IMR-90 (cell line): ENCODE data around the gene KRTAP10-3. TPM values are rescaled to one million over a fixed set of nuclear protein-coding genes. Genes with fewer than 3 reads are reported as not detected.

Source experiments
- ATAC-seq: fragments of 200-7000 bp; cut with Tn5 transposase; 2 replicates; pipeline ENCODE4 v1.9.1; 2020; ENCODE audit warnings: low read depth, mild to moderate bottlenecking, moderate library complexity
- BruUV-seq: library from RNA; stranded (reverse); fragments of 400-500 nt; replicated peaks from 2 replicates; lab custom pipeline; 2021; lab: Mats Ljungman, UMichigan
- CTCF ChIA-PET: fragments of 300-600 bp; formaldehyde crosslinking; extraction: SDS; loops from one replicate; lab custom pipeline; 2021; ENCODE audit warnings: antibody characterized with exemption; lab: Yijun Ruan, JAX
- POLR2A ChIA-PET: fragments of 300-600 bp; sonication (Branson Sonifier 250); formaldehyde crosslinking; loops from one replicate; lab custom pipeline; 2022; ENCODE audit warnings: antibody characterized with exemption; ENCODE audit not compliant: unreplicated experiment; lab: Charles Lee
- DNase-seq: peaks from one replicate; pipeline ENCODE4 v3.0.0; 2013
- H2AFZ ChIP-seq: replicated peaks from 2 replicates; pipeline ENCODE3; 2013; ENCODE audit warnings: low read length, mild to moderate bottlenecking; ENCODE audit not compliant: poor library complexity
- H2AK5ac ChIP-seq: 2 replicates; pipeline ENCODE4 v1.6.1; 2013; ENCODE audit warnings: low read depth, low read length, inconsistent platforms
- H2AK9ac ChIP-seq: replicated peaks from 2 replicates; pipeline ENCODE3; 2013; ENCODE audit warnings: mild to moderate bottlenecking, low read depth, low read length, moderate library complexity; ENCODE audit not compliant: poor library complexity
- H2BK120ac ChIP-seq: 2 replicates; pipeline ENCODE4 v1.6.1; 2013; ENCODE audit warnings: low read depth, low read length, inconsistent platforms
- H2BK15ac ChIP-seq: 3 replicates; pipeline ENCODE4 v1.6.1; 2013; ENCODE audit warnings: low read depth, low read length, inconsistent platforms
- H2BK20ac ChIP-seq: 2 replicates; pipeline ENCODE4 v1.6.1; 2013; ENCODE audit warnings: low read depth, mild to moderate bottlenecking, inconsistent platforms, low read length, moderate library complexity
- H2BK5ac ChIP-seq: 2 replicates; pipeline ENCODE4 v1.6.1; 2013; ENCODE audit warnings: mild to moderate bottlenecking, low read depth, low read length, inconsistent platforms; ENCODE audit not compliant: poor library complexity, severe bottlenecking
- H3K14ac ChIP-seq: replicated peaks from 2 replicates; pipeline ENCODE4 v1.6.1; 2013; ENCODE audit warnings: low read depth, low read length, inconsistent platforms
- H3K18ac ChIP-seq: 2 replicates; pipeline ENCODE4 v1.6.1; 2013; ENCODE audit warnings: low read depth, low read length, control low read depth
- H3K23ac ChIP-seq: 2 replicates; pipeline ENCODE4 v1.6.1; 2013; ENCODE audit warnings: low read depth, low read length, inconsistent platforms
- H3K27ac ChIP-seq: 2 replicates; pipeline ENCODE4 v1.5.1; 2013; ENCODE audit warnings: mild to moderate bottlenecking, control low read depth, low read length; ENCODE audit not compliant: insufficient read depth
- H3K27me3 ChIP-seq: 2 replicates; pipeline ENCODE4 v1.6.1; 2013; ENCODE audit warnings: low read length; ENCODE audit not compliant: control insufficient read depth, insufficient read depth
- H3K36me3 ChIP-seq: 2 replicates; pipeline ENCODE4 v1.6.1; 2013; ENCODE audit warnings: low read length, mixed read lengths; ENCODE audit not compliant: control insufficient read depth, insufficient read depth
- H3K4ac ChIP-seq: 2 replicates; pipeline ENCODE4 v1.6.1; 2013; ENCODE audit warnings: low read depth, low read length, inconsistent platforms
- H3K4me1 ChIP-seq: 2 replicates; pipeline ENCODE4 v1.6.1; 2013; ENCODE audit warnings: low read length, mixed read lengths; ENCODE audit not compliant: control insufficient read depth, insufficient read depth
- H3K4me2 ChIP-seq: 2 replicates; pipeline ENCODE4 v1.6.1; 2013; ENCODE audit warnings: low read depth, mild to moderate bottlenecking, control low read depth, low read length, moderate library complexity
- H3K4me3 ChIP-seq: 2 replicates; pipeline ENCODE4 v1.5.1; 2013; ENCODE audit warnings: low read depth, mild to moderate bottlenecking, control low read depth, low read length, moderate library complexity; ENCODE audit not compliant: insufficient read depth
- H3K56ac ChIP-seq: 2 replicates; pipeline ENCODE4 v1.6.1; 2013; ENCODE audit warnings: low read length, inconsistent platforms; ENCODE audit not compliant: insufficient read depth; ENCODE audit errors: extremely low read depth
- H3K79me1 ChIP-seq, 2 experiments: 2 replicates each; pipeline ENCODE4 v1.6.1; 2013; ENCODE audit warnings: low read length in 2 of 2, inconsistent platforms in 1 of 2, low read depth in 1 of 2
- H3K9ac ChIP-seq: 2 replicates; pipeline ENCODE4 v1.6.1; 2013; ENCODE audit warnings: low read depth, low read length, control low read depth
- H3K9me1 ChIP-seq: 2 replicates; pipeline ENCODE4 v1.6.1; 2013; ENCODE audit warnings: low read length, inconsistent platforms; ENCODE audit not compliant: insufficient read depth
- H3K9me3 ChIP-seq: 2 replicates; pipeline ENCODE4 v1.6.1; 2013; ENCODE audit warnings: low read length; ENCODE audit not compliant: control insufficient read depth, insufficient read depth
- H4K20me1 ChIP-seq: 2 replicates; pipeline ENCODE4 v1.6.1; 2013; ENCODE audit warnings: low read length, inconsistent platforms; ENCODE audit not compliant: insufficient read depth
- H4K5ac ChIP-seq: 2 replicates; pipeline ENCODE4 v1.6.1; 2013; ENCODE audit warnings: mild to moderate bottlenecking, low read depth, low read length, control low read depth
- H4K8ac ChIP-seq, 2 experiments: 2 replicates each; pipeline ENCODE4 v1.6.1; 2013; ENCODE audit warnings: low read depth in 2 of 2, low read length in 2 of 2, control low read depth in 1 of 2, inconsistent platforms in 1 of 2
- H4K91ac ChIP-seq: 2 replicates; pipeline ENCODE4 v1.6.1; 2013; ENCODE audit warnings: low read depth, low read length, inconsistent platforms; ENCODE audit not compliant: insufficient read depth
- BHLHE40 ChIP-seq: fragments of 150-350 bp; IDR thresholded peaks from 2 replicates; pipeline ENCODE4 v1.6.1; 2016; ENCODE audit warnings: mild to moderate bottlenecking, low read depth, low read length
- CEBPB ChIP-seq: IDR thresholded peaks from 2 replicates; pipeline ENCODE4 v1.6.1; 2012; ENCODE audit warnings: low read depth, low read length, improper control_type of control experiment
- CHD1 ChIP-seq: IDR thresholded peaks from 2 replicates; pipeline ENCODE4 v1.6.1; 2012; ENCODE audit warnings: low read depth, low read length, improper control_type of control experiment
- CTCF ChIP-seq: conservative IDR thresholded peaks from 2 replicates; pipeline ENCODE4 v1.5.1; 2012; ENCODE audit warnings: mild to moderate bottlenecking, low read depth, low read length, improper control_type of control experiment
- ELK1 ChIP-seq: fragments of 150-350 bp; IDR thresholded peaks from 2 replicates; pipeline ENCODE4 v1.6.1; 2016; ENCODE audit warnings: low read depth, mild to moderate bottlenecking, low read length, moderate library complexity, borderline replicate concordance
- FOS ChIP-seq: fragments of 150-350 bp; IDR thresholded peaks from 2 replicates; pipeline ENCODE4 v1.6.1; 2016; ENCODE audit warnings: low read depth, low read length
- MAFK ChIP-seq: IDR thresholded peaks from 2 replicates; pipeline ENCODE4 v1.6.1; 2012; ENCODE audit warnings: low read depth, low read length, improper control_type of control experiment
- MAZ ChIP-seq: IDR thresholded peaks from 2 replicates; pipeline ENCODE4 v1.6.1; 2012; ENCODE audit warnings: low read depth, mild to moderate bottlenecking, low read length, improper control_type of control experiment, moderate library complexity, borderline replicate concordance
- MXI1 ChIP-seq: IDR thresholded peaks from 2 replicates; pipeline ENCODE4 v1.6.1; 2012; ENCODE audit warnings: low read depth, mild to moderate bottlenecking, low read length, moderate library complexity, borderline replicate concordance
- NFE2L2 ChIP-seq: fragments of 150-350 bp; IDR thresholded peaks from 2 replicates; pipeline ENCODE4 v1.6.1; 2016; ENCODE audit warnings: low read depth, mild to moderate bottlenecking, low read length
- POLR2A ChIP-seq: IDR thresholded peaks from 2 replicates; pipeline ENCODE4 v1.6.1; 2012; ENCODE audit warnings: mild to moderate bottlenecking, low read depth, low read length
- RAD21 ChIP-seq: IDR thresholded peaks from 2 replicates; pipeline ENCODE4 v1.6.1; 2012; ENCODE audit warnings: low read length, improper control_type of control experiment
- SMC3 ChIP-seq: fragments of 150-350 bp; IDR thresholded peaks from 2 replicates; pipeline ENCODE4 v1.6.1; 2016; ENCODE audit warnings: low read depth, mild to moderate bottlenecking, antibody characterized with exemption, low read length, moderate library complexity
- whole genome bisulfite sequencing, 2 experiments: methylation state at CpG; one replicate each; pipeline versions ENCODE4 v1.1.5 to v1.1.7; 2013; ENCODE audit warnings: missing lambda C conversion rate in 2 of 2; ENCODE audit not compliant: insufficient read length in 1 of 2; ENCODE audit errors: extremely low coverage in 2 of 2; 5-methylcytosine and 5-hydroxymethylcytosine counted together
- dilution Hi-C: fragments of 300-500 bp; cut with HindIII; formaldehyde crosslinking; loops from one replicate; pipeline ENCODE4 v1.14.3; 2018; ENCODE audit warnings: low sequenced_read_pairs; ENCODE audit not compliant: unreplicated experiment
- in situ Hi-C: fragments of 300-500 bp; cut with MboI; formaldehyde crosslinking; loops from 3 replicates; pipeline ENCODE4 v1.14.3; 2019; ENCODE audit warnings: low sequenced_read_pairs, inconsistent platforms, mixed read lengths
- intact Hi-C: fragments of 100-400 bp; cut with micrococcal nuclease; formaldehyde crosslinking; loops from 2 replicates; pipeline ENCODE4 v1.10.0; 2022
- polyA plus RNA-seq, 3 experiments: library from polyadenylated mRNA; depleted of rRNA; stranded (reverse); fragments of >200 nt; gene quantifications; 2 replicates each; pipeline ENCODE4 v1.2.3, GENCODE V29; 2012; ENCODE audit warnings: low replicate concordance in 1 of 3
- total RNA-seq: library from RNA; depleted of rRNA; stranded (reverse); fragments of >200 nt; gene quantifications from 2 replicates; pipeline ENCODE4 v1.2.3, GENCODE V29; 2012

The KRTAP10-3 gene
- total and polyA plus RNA-seq, 2 of the 4 experiments (the other 2 are of a cell fraction), result not detected

- no peak for TF ChIP-seq SMC3
Observed at GRCh38 chr21:44515359-44516165, 43.0 kb downstream of the KRTAP10-3 start (continued).

GRCh38 chr21:44514746-44515358 lies 43.7 kb downstream of the KRTAP10-3 start:
- DNase-seq, result no peak
- no TSS peak for BruUV-seq
- TF ChIP-seq MAFK, result no peak
- no peak for TF ChIP-seq CHD1
- no peak for TF ChIP-seq CTCF
- TF ChIP-seq FOS, result no peak
- no peak for TF ChIP-seq NFE2L2
- no peak for TF ChIP-seq CEBPB
- no peak for TF ChIP-seq MAZ
- no peak for TF ChIP-seq POLR2A
- no peak for TF ChIP-seq ELK1
- no peak for TF ChIP-seq RAD21
- no peak for TF ChIP-seq MXI1
- TF ChIP-seq BHLHE40, result no peak

More at GRCh38 chr21:44514746-44515358, 43.7 kb downstream of the KRTAP10-3 start:
- H3K23ac ChIP-seq, result no peak overlapping the region
- peaks cover 2% of the 10 kb centered on the region; the same call in 1 of the 2 replicates for H3K9me3 ChIP-seq
- H3K79me1 ChIP-seq, result no peaks in the 10 kb centered on the region
- no peak overlapping the region for H2BK120ac ChIP-seq
- H3K9me1 ChIP-seq, result no peaks in the 10 kb centered on the region
- H2BK5ac ChIP-seq, result no peak overlapping the region
- no peaks in the 10 kb centered on the region for H3K36me3 ChIP-seq
- no peak overlapping the region for H4K8ac ChIP-seq
- no peak for ATAC-seq
- no peak overlapping the region for H2AK9ac ChIP-seq
- no peak overlapping the region for H2BK15ac ChIP-seq
- H3K4me2 ChIP-seq, result no peak overlapping the region
- no peak overlapping the region for H4K91ac ChIP-seq
- intact Hi-C loops, result no loop called here
- no peak overlapping the region for H2AFZ ChIP-seq
- WGBS, 2 experiments, result 43% methylated on average over 3 of the region's 11 CpGs; no CpG with 5 or more reads in 1 of the 2 experiments
- POLR2A ChIA-PET, result no interaction called here
- H3K4me3 ChIP-seq, result no peak overlapping the region
- H3K4me1 ChIP-seq, result no peaks in the 10 kb centered on the region
- no peak overlapping the region for H3K9ac ChIP-seq
- no peaks in the 10 kb centered on the region for H4K20me1 ChIP-seq
- in situ Hi-C loops, result loop anchor here (25.0 kb wide), 1 partner anchor 422 kb away; the partner anchor contains the start of gene SLX9
- CTCF ChIA-PET, result interaction anchor here (0.6 kb wide), 1 partner anchor 210 kb away, joined by 4 read pairs; no protein-coding TSS in a partner anchor
- no peak overlapping the region for H2AK5ac ChIP-seq
- no peak overlapping the region for H3K27ac ChIP-seq
- no peak overlapping the region for H4K5ac ChIP-seq
- no peak overlapping the region for H3K4ac ChIP-seq
- H3K56ac ChIP-seq, result no peak overlapping the region
- dilution Hi-C loops, result no loop called here
- no peak overlapping the region for H3K18ac ChIP-seq
- H3K14ac ChIP-seq, result no peak overlapping the region
- no peaks in the 10 kb centered on the region; the same call in 1 of the 2 replicates for H3K27me3 ChIP-seq
- H2BK20ac ChIP-seq, result no peak overlapping the region
